SU-DHL-6 (cell line): ENCODE results near the gene PRIMPOL.

Source experiments
- EZH2phosphoT487 ChIP-seq: fragments of 200-600 bp; sonication (generic), shearing (Covaris generic); conservative IDR thresholded peaks from 2 replicates; pipeline ENCODE4 v1.6.1; 2018; ENCODE audit warnings: mild to moderate bottlenecking, antibody characterized with exemption, low read length, moderate library complexity, mixed read lengths
- TF ChIP-seq, protein P1 (sequence below): fragments of 200-600 bp; sonication (generic); IDR thresholded peaks from one replicate; pipeline ENCODE4 v1.5.1; 2017; ENCODE audit warnings: antibody characterized with exemption, mild to moderate bottlenecking, low read length, moderate library complexity; ENCODE audit not compliant: insufficient read depth, poor library complexity, severe bottlenecking

DNA sequence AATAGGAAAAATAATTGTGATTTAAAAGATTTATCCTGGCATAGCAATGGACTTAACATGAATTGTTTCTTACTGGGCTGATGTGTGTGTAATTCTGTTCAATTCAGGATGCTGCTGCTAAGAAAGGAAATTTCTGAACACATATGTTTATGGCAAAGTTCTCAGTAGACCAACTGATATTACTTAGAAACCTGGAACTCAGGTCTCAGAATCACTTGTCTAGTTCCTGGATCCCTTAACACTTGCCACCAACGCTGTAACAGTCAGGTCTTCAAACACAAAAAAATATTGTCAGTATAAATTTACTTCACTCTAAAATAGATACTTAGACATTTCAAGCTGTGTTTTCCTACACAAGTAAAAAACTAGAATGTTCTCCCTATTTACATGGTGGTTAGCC is 5.8 kb upstream of the PRIMPOL start:
- TF ChIP-seq, protein P1, sequence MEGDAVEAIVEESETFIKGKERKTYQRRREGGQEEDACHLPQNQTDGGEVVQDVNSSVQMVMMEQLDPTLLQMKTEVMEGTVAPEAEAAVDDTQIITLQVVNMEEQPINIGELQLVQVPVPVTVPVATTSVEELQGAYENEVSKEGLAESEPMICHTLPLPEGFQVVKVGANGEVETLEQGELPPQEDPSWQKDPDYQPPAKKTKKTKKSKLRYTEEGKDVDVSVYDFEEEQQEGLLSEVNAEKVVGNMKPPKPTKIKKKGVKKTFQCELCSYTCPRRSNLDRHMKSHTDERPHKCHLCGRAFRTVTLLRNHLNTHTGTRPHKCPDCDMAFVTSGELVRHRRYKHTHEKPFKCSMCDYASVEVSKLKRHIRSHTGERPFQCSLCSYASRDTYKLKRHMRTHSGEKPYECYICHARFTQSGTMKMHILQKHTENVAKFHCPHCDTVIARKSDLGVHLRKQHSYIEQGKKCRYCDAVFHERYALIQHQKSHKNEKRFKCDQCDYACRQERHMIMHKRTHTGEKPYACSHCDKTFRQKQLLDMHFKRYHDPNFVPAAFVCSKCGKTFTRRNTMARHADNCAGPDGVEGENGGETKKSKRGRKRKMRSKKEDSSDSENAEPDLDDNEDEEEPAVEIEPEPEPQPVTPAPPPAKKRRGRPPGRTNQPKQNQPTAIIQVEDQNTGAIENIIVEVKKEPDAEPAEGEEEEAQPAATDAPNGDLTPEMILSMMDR = no peak
- no peak for TF ChIP-seq EZH2phosphoT487
